Gastroesophageal sphincter (tissue), 3 donors: ENCODE measurements around the gene PF4V1.

ENCODE experiments used
- CTCF ChIP-seq, 4 experiments: fragments of 200-600 bp in 2 of 4; fragments of 450-650 bp in 2 of 4; sonication (generic) in 1 of 4; IDR thresholded peaks; one replicate each; pipeline ENCODE4 v1.5.1; 2017 to 2019; ENCODE audit warnings: antibody characterized with exemption in 4 of 4, mild to moderate bottlenecking in 2 of 4, moderate library complexity in 2 of 4
- POLR2A ChIP-seq, 2 donors: fragments of 450-650 bp; IDR thresholded peaks; one replicate each; pipeline ENCODE4 v1.6.1; 2017; ENCODE audit warnings: antibody characterized with exemption in 2 of 2, mild to moderate bottlenecking in 2 of 2, moderate library complexity in 1 of 2

GRCh38 chr4:73897380-73898136 lies 44.5 kb downstream of the PF4V1 start:
- TF ChIP-seq CTCF (IDR thresholded peaks at IDR 0.05) (no peak), POLR2A (IDR thresholded peaks at IDR 0.05) (no peak)
